Activated effector memory CD4-positive, alpha-beta T cell treated with Interleukin-2 at 50 U/mL for 16 hours (primary cell): ENCODE measurements around the gene ABCD3.
"Not testable (repeated sequence)": the region's sequence is repeated elsewhere in the genome, so short reads cannot be mapped to it uniquely, and the experiment has no call there.

Source experiments
- DNase-seq: peaks from one replicate; pipeline ENCODE4 v3.0.0-alpha.2; 2020

The ABCD3 gene

GRCh38 chr1:94553931-94554330 lies 135.7 kb downstream of the ABCD3 start:
- DNase-seq: no peak

GRCh38 chr1:94554580-94554979 lies 136.4 kb downstream of the ABCD3 start:
- DNase-seq: no peak

- DNase-seq: no peak
These were observed 136.9 kb downstream of the ABCD3 start for GRCh38 chr1:94555091-94555490.

- no peak for DNase-seq
These were observed 141.7 kb downstream of the ABCD3 start for GRCh38 chr1:94559921-94560320.

GRCh38 chr1:94560333-94560732 lies 142.1 kb downstream of the ABCD3 start:
- DNase-seq: no peak

- DNase-seq: no peak
These were observed 144.5 kb downstream of the ABCD3 start for GRCh38 chr1:94562519-94563260.

- DNase-seq: no peak
These were observed 147.7 kb downstream of the ABCD3 start for GRCh38 chr1:94565901-94566300.

GRCh38 chr1:94566436-94566835 lies 148.2 kb downstream of the ABCD3 start:
- DNase-seq: not testable (repeated sequence)

- DNase-seq: not testable (repeated sequence)
These were observed 149.9 kb downstream of the ABCD3 start for GRCh38 chr1:94567975-94568607.
